K562 (cell line): ENCODE results near the gene RUNDC3A. TPM values are rescaled to one million over a fixed set of nuclear protein-coding genes. Genes with fewer than 3 reads are reported as not detected.

Source experiments
- ARHGAP35 ChIP-seq: fragments of 450-650 bp; IDR thresholded peaks from 2 replicates; pipeline ENCODE4 v1.6.1; 2018; ENCODE audit not compliant: partially characterized antibody
- CHD1 ChIP-seq: fragments of 200-600 bp; sonication (generic); IDR thresholded peaks from one replicate; pipeline ENCODE4 v1.6.1; 2012; ENCODE audit warnings: mild to moderate bottlenecking, moderate library complexity, low read length, inconsistent platforms
- E2F8 ChIP-seq: fragments of 450-650 bp; IDR thresholded peaks from 2 replicates; pipeline ENCODE4 v1.7.1; 2018; ENCODE audit warnings: mild to moderate bottlenecking, low read depth; ENCODE audit not compliant: partially characterized antibody
- ELF4 ChIP-seq: fragments of 450-650 bp; formaldehyde crosslinking; IDR thresholded peaks from 2 replicates; pipeline ENCODE4 v1.4.0; 2022; ENCODE audit warnings: missing genetic modification characterization
- FOXJ2 ChIP-seq: fragments of 200-800 bp; sonication (Bioruptor generic); IDR thresholded peaks from 2 replicates; pipeline ENCODE4 v1.6.1; 2016; ENCODE audit warnings: missing genetic modification characterization, missing compliant biosample characterization
- KAT2B ChIP-seq: IDR thresholded peaks from one replicate; pipeline ENCODE4 v1.6.1; 2012; ENCODE audit warnings: low read depth, mild to moderate bottlenecking, control low read depth, inconsistent platforms, low read length, moderate library complexity
- MTA2 ChIP-seq: fragments of 450-650 bp; IDR thresholded peaks from 2 replicates; pipeline ENCODE4 v1.6.1; 2016; ENCODE audit warnings: low read depth
- MTF1 ChIP-seq: fragments of 250-450 bp; sonication (Bioruptor Pico); IDR thresholded peaks from 2 replicates; pipeline ENCODE4 v1.9.0; 2021; ENCODE audit warnings: moderate library complexity, mild to moderate bottlenecking, inconsistent platforms, borderline replicate concordance
- REST ChIP-seq, 2 experiments: fragments of 450-650 bp; formaldehyde crosslinking in 1 of 2; IDR thresholded peaks; 2 replicates each; pipeline versions ENCODE4 v1.4.0 to v1.6.1; 2014 to 2020; ENCODE audit warnings: mild to moderate bottlenecking in 2 of 2, borderline replicate concordance in 1 of 2, low read depth in 1 of 2
- SPI1 ChIP-seq: IDR thresholded peaks from 2 replicates; pipeline ENCODE4 v1.6.1; 2011; ENCODE audit warnings: low read depth, low read length, control low read depth, borderline replicate concordance
- STAT5B ChIP-seq: fragments of 250-450 bp; sonication (Bioruptor Pico); IDR thresholded peaks from 2 replicates; pipeline ENCODE4 v1.8.0; 2021; ENCODE audit warnings: mild to moderate bottlenecking, inconsistent platforms
- YY1 ChIP-seq, 3 experiments: IDR thresholded peaks; 2 replicates each; pipeline ENCODE4 v1.6.1; 2011; ENCODE audit warnings: low read length in 2 of 3, mild to moderate bottlenecking in 2 of 3, moderate library complexity in 2 of 3, borderline replicate concordance in 1 of 3, control low read depth in 1 of 3, low read depth in 1 of 3; ENCODE audit not compliant: insufficient read depth in 3 of 3, insufficient replicate concordance in 2 of 3, control insufficient read depth in 1 of 3, insufficient read length in 1 of 3; ENCODE audit errors: extremely low read depth in 1 of 3
- ZNF354B ChIP-seq: fragments of 250-450 bp; sonication (Bioruptor Pico); IDR thresholded peaks from 2 replicates; pipeline ENCODE4 v1.4.0; 2020
- ZNF561 ChIP-seq: fragments of 450-650 bp; formaldehyde crosslinking; conservative IDR thresholded peaks from 2 replicates; pipeline ENCODE4 v1.4.0; 2020; ENCODE audit warnings: mild to moderate bottlenecking, moderate library complexity
- ZNF589 ChIP-seq: fragments of 200-800 bp; sonication (Bioruptor generic); IDR thresholded peaks from 2 replicates; pipeline ENCODE4 v1.6.1; 2016; ENCODE audit warnings: low read depth, missing genetic modification characterization, missing compliant biosample characterization
- polyA plus RNA-seq, 8 experiments: library from polyadenylated mRNA; depleted of rRNA in 4 of 8; stranded (reverse) in 5 of 8; unstranded in 3 of 8; fragments of >200 nt; fragmentation: Nextera tagmentation in 2 of 8; fragmentation: Illumina TruSeq in 1 of 8; extraction: Ambion mirVana in 2 of 8; extraction: Trizol in 1 of 8; gene quantifications; 2 replicates each; pipeline versions ENCODE4 v1.2.1 to v1.2.3, GENCODE V29; 2011 to 2014; ENCODE audit warnings: inconsistent platforms in 1 of 8, missing spikeins in 1 of 8
- total RNA-seq, 7 experiments: library from RNA; depleted of rRNA in 6 of 7; stranded (reverse); fragments of >200 nt in 6 of 7; fragmentation: Illumina TruSeq in 2 of 7; extraction: Trizol in 2 of 7; gene quantifications; 2 replicates each; pipeline versions ENCODE4 v1.2.1 to v1.2.3, GENCODE V29; 2011 to 2021; ENCODE audit warnings: low replicate concordance in 1 of 7

Gene RUNDC3A
- total and polyA plus RNA-seq, 9 of the 15 experiments (the other 6 are each of a cell fraction or from before 2014, with no cell fraction given), result not detected

- TF ChIP-seq REST (IDR thresholded peaks at IDR 0.05; ENCODE audit: borderline replicate concordance), result peak; percentile 84
- no peak for TF ChIP-seq REST (CRISPR knock-in tag; IDR thresholded peaks at IDR 0.05; ENCODE audit: low read depth)
- no peak for TF ChIP-seq STAT5B (CRISPR knock-in tag)
- peak; percentile 100 for TF ChIP-seq MTA2
- no peak for TF ChIP-seq ZNF354B (CRISPR knock-in tag)
- TF ChIP-seq ARHGAP35, result peak; percentile 72
- no peak for TF ChIP-seq MTF1 (CRISPR knock-in tag)
- TF ChIP-seq ZNF589 (CRISPR knock-in tag), result peak; percentile 99
- no peak for TF ChIP-seq CHD1
- no peak for TF ChIP-seq SPI1
- peak; percentile 34 for TF ChIP-seq E2F8
- no peak for TF ChIP-seq KAT2B
- no peak for TF ChIP-seq ZNF561 (CRISPR knock-in tag)
- TF ChIP-seq YY1 (IDR thresholded peaks at IDR 0.05; ENCODE audit: borderline replicate concordance in 1 of 3, control insufficient read depth in 1 of 3, extremely low read depth in 1 of 3, insufficient read depth in 3 of 3, insufficient read length in 1 of 3, insufficient replicate concordance in 2 of 3, low read depth in 1 of 3, low read length in 2 of 3), result peak in 1 of 3 experiments; percentile 73
- TF ChIP-seq ELF4, result peak; percentile 82; the same call in 1 of the 2 replicates
- TF ChIP-seq FOXJ2 (tag), result 0 out of 2 replicates have a peak, but pooled peaks have one; percentile 29
These were observed 41.8 kb upstream of the RUNDC3A start (continued) for GRCh38 chr17:44266402-44267164.
